NB4 (cell line): Measurements from ENCODE around the gene KISS1R.

ENCODE experiments used
- DNase-seq: peaks from one replicate; pipeline ENCODE4 v3.0.0; 2010; ENCODE audit warnings: low read depth
- H3K4me3 ChIP-seq: one replicate; pipeline ENCODE4 v1.5.1; 2011; ENCODE audit warnings: mild to moderate bottlenecking, low read depth, low read length, moderate library complexity
- CTCF ChIP-seq: IDR thresholded peaks from one replicate; pipeline ENCODE4 v1.5.1; 2012; ENCODE audit warnings: low read depth, low read length
- MAX ChIP-seq: IDR thresholded peaks from 2 replicates; pipeline ENCODE4 v1.6.1; 2011; ENCODE audit warnings: low read depth, low read length
- MYC ChIP-seq: IDR thresholded peaks from 2 replicates; pipeline ENCODE4 v1.6.1; 2011; ENCODE audit warnings: low read depth, low read length
- POLR2A ChIP-seq: IDR thresholded peaks from 2 replicates; pipeline ENCODE4 v1.6.1; 2011; ENCODE audit warnings: mild to moderate bottlenecking; ENCODE audit not compliant: insufficient read length; ENCODE audit errors: extremely low read depth

KISS1R gene

GRCh38 chr19:917323-918151 lies at the start of gene KISS1R:
KISS1R (plus strand) TSS chr19:917333; CDS start chr19:917503, 170 bp downstream.
- peak; percentile 56 for DNase-seq
- no peak for TF ChIP-seq POLR2A
- TF ChIP-seq MYC: no peak
- H3K4me3 ChIP-seq: no peak within 1 kb of the TSS

- no peak for DNase-seq
- TF ChIP-seq MAX: no peak
- TF ChIP-seq MYC: no peak
- H3K4me3 ChIP-seq: no peak overlapping the region
Observed at GRCh38 chr19:867855-868457, 49.2 kb upstream of the KISS1R start.

- H3K4me3 ChIP-seq: no peak overlapping the region
- no peak for TF ChIP-seq CTCF
Observed at GRCh38 chr19:868458-869244, 48.5 kb upstream of the KISS1R start.

GRCh38 chr19:869245-870177 lies 47.6 kb upstream of the KISS1R start:
- DNase-seq: peak; percentile 55
- no peak overlapping the region for H3K4me3 ChIP-seq
- TF ChIP-seq CTCF (no peak), POLR2A (no peak), MYC (no peak), MAX (no peak)

More at GRCh38 chr19:868458-869244, 48.5 kb upstream of the KISS1R start:
- DNase-seq: no peak

- no peak for DNase-seq
- TF ChIP-seq MAX (no peak), MYC (no peak), POLR2A (no peak), CTCF (no peak)
- H3K4me3 ChIP-seq: no peak overlapping the region
Observed at GRCh38 chr19:870314-870713, 46.8 kb upstream of the KISS1R start.

GRCh38 chr19:870963-871401 lies 46.2 kb upstream of the KISS1R start:
- no peak overlapping the region for H3K4me3 ChIP-seq
- DNase-seq: no peak
- no peak for TF ChIP-seq MAX
- TF ChIP-seq MYC: no peak
- no peak for TF ChIP-seq POLR2A
- TF ChIP-seq CTCF: no peak
